ENCODE results near the gene STON2. TPM values are rescaled to one million over a fixed set of nuclear protein-coding genes. Genes with fewer than 3 reads are reported as not detected.

STON2 gene
- total RNA-seq, 1 donor from 2014 or later: 30.8 TPM

DNA sequence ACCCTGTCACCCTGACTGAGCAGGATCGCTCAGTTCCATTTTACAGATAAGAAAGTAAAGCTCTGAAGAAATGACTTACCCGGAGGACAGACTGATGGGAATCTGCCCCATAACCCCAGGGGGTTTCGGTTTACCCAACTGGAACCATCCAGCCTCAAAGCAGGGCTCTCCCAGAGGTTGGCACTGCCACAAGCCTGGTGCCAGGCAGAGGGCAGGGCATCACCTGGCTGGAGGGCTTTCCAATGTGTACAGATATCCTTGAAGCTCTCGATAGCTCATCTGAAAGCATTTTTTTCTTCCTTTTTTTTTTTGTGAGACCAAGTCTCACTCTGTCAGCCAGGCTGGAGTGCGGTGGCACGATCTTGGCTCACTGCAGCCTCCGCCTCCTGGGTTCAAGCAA is 33.2 kb downstream of the STON2 start:
- H3K27ac ChIP-seq (ENCODE audit: low read depth, low read length): no peak overlapping the region
- H3K4me1 ChIP-seq (ENCODE audit: control insufficient read depth in 3 of 3, insufficient read depth in 3 of 3, low read length in 3 of 3): peaks cover 0 to 8% (median 5%) of the 10 kb centered on the region in 3 donors
- no peak overlapping the region for H3K4me3 ChIP-seq (ENCODE audit: low read length in 3 of 3)
- no peaks in the 10 kb centered on the region for H3K27me3 ChIP-seq (ENCODE audit: control insufficient read depth in 3 of 3, insufficient read depth in 3 of 3, low read length in 3 of 3)
- H3K9me3 ChIP-seq (ENCODE audit: control insufficient read depth in 3 of 3, low read length in 3 of 3): no peaks in the 10 kb centered on the region
- peaks cover 0 to 2% (median 0%) of the 10 kb centered on the region in 3 donors for H3K36me3 ChIP-seq (ENCODE audit: control insufficient read depth in 3 of 3, insufficient read depth in 3 of 3, low read length in 3 of 3)
- no peak overlapping the region for H3K9ac ChIP-seq (ENCODE audit: low read depth in 1 of 3, low read length in 3 of 3)

DNA sequence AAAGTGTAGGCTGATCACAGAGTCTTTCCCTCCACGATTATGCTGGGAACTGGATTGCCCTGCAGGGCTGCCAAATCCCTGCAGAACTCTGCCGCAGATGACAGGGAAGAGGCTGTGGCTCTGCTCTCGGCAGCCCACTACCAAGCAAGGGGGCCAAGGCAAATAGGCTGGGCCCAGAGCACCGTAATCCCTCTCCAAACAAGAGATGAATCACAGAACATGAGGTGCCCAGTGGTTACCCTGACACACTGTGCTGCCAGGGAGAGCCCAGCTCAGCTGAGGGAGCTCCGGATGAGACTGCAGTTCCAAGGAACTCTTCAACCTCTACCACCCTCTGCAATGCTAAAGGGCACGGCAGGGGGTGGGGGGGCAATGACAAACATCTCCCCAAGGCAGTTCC is 33.9 kb downstream of the STON2 start:
- Histone ChIP-seq H3K4me3 (ENCODE audit: low read length in 3 of 3) (no peak overlapping the region), H3K9me3 (ENCODE audit: control insufficient read depth in 3 of 3, low read length in 3 of 3) (no peaks in the 10 kb centered on the region), H3K27ac (ENCODE audit: low read depth, low read length) (no peak overlapping the region), H3K9ac (ENCODE audit: low read depth in 1 of 3, low read length in 3 of 3) (no peak overlapping the region), H3K4me1 (ENCODE audit: control insufficient read depth in 3 of 3, insufficient read depth in 3 of 3, low read length in 3 of 3) (peaks cover 0 to 6% (median 5%) of the 10 kb centered on the region in 3 donors), H3K27me3 (ENCODE audit: control insufficient read depth in 3 of 3, insufficient read depth in 3 of 3, low read length in 3 of 3) (no peaks in the 10 kb centered on the region), H3K36me3 (ENCODE audit: control insufficient read depth in 3 of 3, insufficient read depth in 3 of 3, low read length in 3 of 3) (peaks cover 0 to 2% (median 0%) of the 10 kb centered on the region in 3 donors)

DNA sequence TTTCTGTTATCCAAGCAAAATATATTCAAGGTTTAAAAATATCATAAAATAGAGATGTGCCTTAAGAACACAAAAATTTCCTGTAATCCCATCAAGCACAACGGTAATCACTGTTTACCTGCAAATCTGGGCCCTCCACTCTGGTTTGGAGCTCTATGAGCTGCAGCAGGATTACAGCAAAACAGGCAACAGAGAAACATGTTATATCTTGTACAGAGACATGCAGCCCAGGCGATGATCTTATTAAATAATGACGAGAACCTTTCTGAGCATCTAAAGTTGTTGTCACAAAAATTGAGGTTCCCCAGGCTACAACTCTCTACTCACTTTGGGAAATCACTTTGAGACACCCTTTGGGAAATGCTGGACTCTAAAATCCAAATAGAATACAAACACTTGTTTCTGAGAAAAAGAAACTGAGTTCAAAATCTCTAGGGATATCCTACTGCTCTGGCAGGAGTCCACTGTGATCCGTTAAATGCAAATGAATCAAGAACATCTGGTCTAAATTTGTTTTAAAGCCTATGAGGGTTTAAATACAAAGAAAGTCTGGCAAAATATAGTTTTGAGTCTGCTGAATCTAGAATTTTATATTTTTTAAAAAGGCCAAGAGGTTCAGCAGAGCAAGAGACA is 36.3 kb downstream of the STON2 start:
- Histone ChIP-seq H3K9ac (ENCODE audit: low read depth in 1 of 3, low read length in 3 of 3) (peak overlapping the region in 1 of 3 donors; percentile 27), H3K27ac (ENCODE audit: low read depth, low read length) (no peak overlapping the region), H3K27me3 (ENCODE audit: control insufficient read depth in 3 of 3, insufficient read depth in 3 of 3, low read length in 3 of 3) (no peaks in the 10 kb centered on the region), H3K36me3 (ENCODE audit: control insufficient read depth in 3 of 3, insufficient read depth in 3 of 3, low read length in 3 of 3) (peaks cover 0 to 2% (median 0%) of the 10 kb centered on the region in 3 donors), H3K4me3 (ENCODE audit: low read length in 3 of 3) (peak overlapping the region in 1 of 3 donors; percentile 48), H3K4me1 (ENCODE audit: control insufficient read depth in 3 of 3, insufficient read depth in 3 of 3, low read length in 3 of 3) (peaks cover 0 to 6% (median 3%) of the 10 kb centered on the region in 3 donors), H3K9me3 (ENCODE audit: control insufficient read depth in 3 of 3, low read length in 3 of 3) (no peaks in the 10 kb centered on the region)

DNA sequence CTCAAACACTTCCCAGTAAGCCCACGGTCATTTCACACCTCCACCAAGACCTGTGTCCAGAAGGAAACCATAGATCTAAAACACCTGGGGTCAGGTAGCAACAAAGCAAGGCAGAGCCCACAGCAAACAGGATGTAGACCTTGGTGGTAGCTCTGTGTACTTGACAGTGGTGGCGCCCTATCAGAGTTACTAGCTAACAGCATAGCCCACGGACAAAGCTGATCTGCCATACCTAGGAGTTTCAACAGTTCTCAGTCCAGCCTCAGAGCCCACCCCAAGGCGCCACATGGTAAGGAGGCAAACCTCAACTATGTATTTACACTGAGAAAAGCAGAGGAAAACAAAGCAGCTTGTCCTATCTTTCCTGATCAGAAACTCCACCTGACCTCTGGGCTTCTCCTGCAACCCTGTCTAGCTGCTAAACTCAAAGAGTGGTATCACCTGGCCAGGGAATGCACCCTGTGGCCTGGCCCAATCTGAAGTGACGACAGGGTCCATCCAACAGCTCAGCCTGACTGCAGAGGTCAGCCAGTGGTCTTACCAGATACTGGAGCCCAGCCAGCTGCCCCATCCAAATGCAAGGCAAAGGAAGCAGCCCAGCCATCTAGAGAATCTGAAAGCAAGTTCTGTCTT is 46.3 kb downstream of the STON2 start:
- H3K4me3 ChIP-seq (ENCODE audit: low read length in 3 of 3): no peak overlapping the region
- no peaks in the 10 kb centered on the region for H3K36me3 ChIP-seq (ENCODE audit: control insufficient read depth in 3 of 3, insufficient read depth in 3 of 3, low read length in 3 of 3)
- no peaks in the 10 kb centered on the region for H3K9me3 ChIP-seq (ENCODE audit: control insufficient read depth in 3 of 3, low read length in 3 of 3)
- H3K9ac ChIP-seq (ENCODE audit: low read depth in 1 of 3, low read length in 3 of 3): no peak overlapping the region
- no peaks in the 10 kb centered on the region for H3K27me3 ChIP-seq (ENCODE audit: control insufficient read depth in 3 of 3, insufficient read depth in 3 of 3, low read length in 3 of 3)
- no peak overlapping the region for H3K27ac ChIP-seq (ENCODE audit: low read depth, low read length)
- no peaks in the 10 kb centered on the region for H3K4me1 ChIP-seq (ENCODE audit: control insufficient read depth in 3 of 3, insufficient read depth in 3 of 3, low read length in 3 of 3)

DNA sequence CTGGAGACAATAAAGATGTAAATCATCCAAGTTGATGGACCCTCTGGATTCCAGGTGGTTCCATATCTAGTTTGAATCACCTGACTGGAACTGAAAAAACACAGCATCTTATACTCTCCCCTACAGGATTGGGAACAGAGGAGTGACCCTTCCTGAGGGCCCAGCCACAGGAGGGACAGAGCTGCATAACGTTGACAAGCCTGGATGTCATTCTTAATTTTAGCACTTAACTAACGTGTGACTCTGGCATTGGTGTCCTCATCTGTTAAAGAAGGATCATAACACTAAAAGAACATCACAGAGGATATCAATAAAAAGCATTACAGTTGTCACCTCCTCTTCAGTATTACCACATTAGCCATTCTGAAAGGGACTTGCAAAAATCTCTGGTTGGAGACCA is 47.7 kb downstream of the STON2 start:
- Histone ChIP-seq H3K9ac (ENCODE audit: low read depth in 1 of 3, low read length in 3 of 3) (no peak overlapping the region), H3K4me1 (ENCODE audit: control insufficient read depth in 3 of 3, insufficient read depth in 3 of 3, low read length in 3 of 3) (no peaks in the 10 kb centered on the region), H3K36me3 (ENCODE audit: control insufficient read depth in 3 of 3, insufficient read depth in 3 of 3, low read length in 3 of 3) (no peaks in the 10 kb centered on the region)

DNA sequence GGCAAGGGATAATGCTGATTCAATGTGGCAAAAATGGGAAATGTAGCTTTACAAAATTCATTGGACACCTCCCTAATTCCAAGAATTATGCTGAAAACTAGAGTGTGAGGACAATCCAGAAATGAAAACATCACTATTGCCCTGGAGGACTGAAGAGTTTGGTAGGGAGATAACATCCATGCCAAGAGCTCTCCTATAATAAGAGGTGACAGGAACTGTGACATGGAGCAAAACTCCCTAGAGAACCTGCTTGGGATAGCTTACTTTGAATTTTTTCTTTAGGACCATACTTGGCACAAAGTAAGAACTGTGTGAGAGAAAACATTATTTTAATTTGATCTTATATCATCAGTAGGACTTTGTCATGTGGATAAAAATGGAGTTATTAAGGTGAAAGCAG is 48.9 kb downstream of the STON2 start:
- no peaks in the 10 kb centered on the region for H3K4me1 ChIP-seq (ENCODE audit: control insufficient read depth in 3 of 3, insufficient read depth in 3 of 3, low read length in 3 of 3)
- no peaks in the 10 kb centered on the region for H3K27me3 ChIP-seq (ENCODE audit: control insufficient read depth in 3 of 3, insufficient read depth in 3 of 3, low read length in 3 of 3)
- H3K9ac ChIP-seq (ENCODE audit: low read depth in 1 of 3, low read length in 3 of 3): no peak overlapping the region
- no peak overlapping the region for H3K27ac ChIP-seq (ENCODE audit: low read depth, low read length)
- no peaks in the 10 kb centered on the region for H3K36me3 ChIP-seq (ENCODE audit: control insufficient read depth in 3 of 3, insufficient read depth in 3 of 3, low read length in 3 of 3)
- no peaks in the 10 kb centered on the region for H3K9me3 ChIP-seq (ENCODE audit: control insufficient read depth in 3 of 3, low read length in 3 of 3)
- no peak overlapping the region for H3K4me3 ChIP-seq (ENCODE audit: low read length in 3 of 3)

More for the DNA sequence above, 47.7 kb downstream of the STON2 start:
- no peaks in the 10 kb centered on the region for H3K9me3 ChIP-seq (ENCODE audit: control insufficient read depth in 3 of 3, low read length in 3 of 3)
- H3K27me3 ChIP-seq (ENCODE audit: control insufficient read depth in 3 of 3, insufficient read depth in 3 of 3, low read length in 3 of 3): no peaks in the 10 kb centered on the region
- H3K27ac ChIP-seq (ENCODE audit: low read depth, low read length): no peak overlapping the region
- H3K4me3 ChIP-seq (ENCODE audit: low read length in 3 of 3): no peak overlapping the region

DNA sequence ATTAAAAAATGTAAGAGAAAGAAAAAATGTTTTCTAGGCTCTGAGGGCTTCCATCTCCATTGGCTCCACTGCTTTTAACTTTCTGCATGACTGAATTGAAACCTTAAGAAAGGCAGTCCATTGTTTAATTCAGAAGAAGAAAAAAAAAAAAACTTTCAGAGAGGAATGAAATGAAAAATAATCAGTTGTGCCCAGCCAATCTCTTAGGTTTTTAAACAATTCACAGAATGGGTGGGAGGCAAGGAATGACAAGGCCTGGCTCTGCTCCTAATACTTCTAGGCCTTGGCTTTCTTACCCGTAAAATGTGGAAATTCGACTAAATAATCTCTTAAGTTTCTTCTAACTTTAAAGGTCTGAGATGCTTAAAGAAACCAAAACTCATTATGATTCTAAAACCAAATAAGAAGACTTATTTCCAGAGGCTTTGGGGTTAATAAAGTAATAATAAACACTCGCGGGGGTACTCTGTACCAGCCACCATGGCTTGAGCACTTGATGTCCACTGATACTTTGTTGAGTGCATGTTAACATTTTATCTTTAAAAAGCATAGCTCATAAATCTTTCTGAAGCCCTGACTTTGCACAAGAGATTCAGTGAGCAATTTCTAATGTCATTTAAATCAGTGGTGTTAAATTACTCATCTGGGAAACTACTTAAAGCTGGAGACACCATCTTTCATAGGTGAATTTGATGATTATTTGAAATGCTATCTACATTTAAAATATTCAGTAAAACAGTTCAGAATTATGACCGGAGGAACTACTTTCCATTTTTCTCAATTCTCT is 49.6 kb downstream of the STON2 start:
- H3K9ac ChIP-seq (ENCODE audit: low read depth in 1 of 3, low read length in 3 of 3): no peak overlapping the region
- no peak overlapping the region for H3K27ac ChIP-seq (ENCODE audit: low read depth, low read length)
- no peaks in the 10 kb centered on the region for H3K9me3 ChIP-seq (ENCODE audit: control insufficient read depth in 3 of 3, low read length in 3 of 3)
- no peaks in the 10 kb centered on the region for H3K27me3 ChIP-seq (ENCODE audit: control insufficient read depth in 3 of 3, insufficient read depth in 3 of 3, low read length in 3 of 3)
- H3K4me3 ChIP-seq (ENCODE audit: low read length in 3 of 3): no peak overlapping the region
- no peaks in the 10 kb centered on the region for H3K4me1 ChIP-seq (ENCODE audit: control insufficient read depth in 3 of 3, insufficient read depth in 3 of 3, low read length in 3 of 3)
- no peaks in the 10 kb centered on the region for H3K36me3 ChIP-seq (ENCODE audit: control insufficient read depth in 3 of 3, insufficient read depth in 3 of 3, low read length in 3 of 3)

DNA sequence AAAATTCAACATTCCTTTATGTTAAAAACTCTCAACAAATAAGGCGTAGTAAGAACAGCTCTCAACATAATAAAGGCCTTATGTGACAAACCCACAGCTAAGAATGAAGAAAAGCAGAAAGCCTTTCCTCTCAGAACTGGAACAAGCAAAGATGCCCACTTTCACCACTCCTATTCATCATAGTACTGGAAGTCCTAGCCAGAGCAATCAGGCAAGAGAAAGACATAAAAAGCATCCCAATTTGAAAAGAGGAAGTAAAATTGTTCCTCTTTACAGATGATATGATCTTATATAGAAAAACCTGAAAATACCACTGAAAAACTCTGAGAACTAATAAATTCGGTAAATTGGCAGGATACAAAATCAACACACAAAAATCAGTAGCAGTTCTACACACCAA is 52.1 kb downstream of the STON2 start:
- Histone ChIP-seq H3K9me3 (ENCODE audit: control insufficient read depth in 3 of 3, low read length in 3 of 3) (no peaks in the 10 kb centered on the region), H3K27ac (ENCODE audit: low read depth, low read length) (no peak overlapping the region), H3K27me3 (ENCODE audit: control insufficient read depth in 3 of 3, insufficient read depth in 3 of 3, low read length in 3 of 3) (no peaks in the 10 kb centered on the region), H3K9ac (ENCODE audit: low read depth in 1 of 3, low read length in 3 of 3) (no peak overlapping the region), H3K36me3 (ENCODE audit: control insufficient read depth in 3 of 3, insufficient read depth in 3 of 3, low read length in 3 of 3) (no peaks in the 10 kb centered on the region), H3K4me3 (ENCODE audit: low read length in 3 of 3) (no peak overlapping the region), H3K4me1 (ENCODE audit: control insufficient read depth in 3 of 3, insufficient read depth in 3 of 3, low read length in 3 of 3) (peaks cover 0 to 7% (median 3%) of the 10 kb centered on the region in 3 donors)

DNA sequence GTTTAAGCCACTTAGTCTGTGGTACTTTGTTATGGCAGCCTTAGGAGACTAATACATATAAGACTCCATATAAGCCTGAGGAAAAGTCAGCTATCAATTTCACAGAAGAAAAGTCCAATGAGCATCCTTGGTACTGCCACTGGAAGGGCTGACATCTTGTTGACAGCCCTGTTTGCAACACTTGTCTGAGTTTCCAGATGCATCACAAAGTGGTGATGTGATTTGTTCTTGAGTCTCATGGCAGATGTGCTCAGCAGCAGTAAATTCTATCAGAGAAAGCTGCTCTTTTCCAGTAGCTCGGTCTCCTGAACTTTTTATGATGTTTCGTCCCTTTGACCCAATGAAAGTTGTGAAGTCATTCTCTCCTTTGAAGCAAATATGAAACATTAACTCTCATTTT is 54.3 kb downstream of the STON2 start:
- no peaks in the 10 kb centered on the region for H3K27me3 ChIP-seq (ENCODE audit: control insufficient read depth in 3 of 3, insufficient read depth in 3 of 3, low read length in 3 of 3)
- H3K4me1 ChIP-seq (ENCODE audit: control insufficient read depth in 3 of 3, insufficient read depth in 3 of 3, low read length in 3 of 3): peaks cover 6 to 15% (median 8%) of the 10 kb centered on the region in 3 donors
- H3K36me3 ChIP-seq (ENCODE audit: control insufficient read depth in 3 of 3, insufficient read depth in 3 of 3, low read length in 3 of 3): no peaks in the 10 kb centered on the region
- H3K4me3 ChIP-seq (ENCODE audit: low read length in 3 of 3): no peak overlapping the region
- H3K9me3 ChIP-seq (ENCODE audit: control insufficient read depth in 3 of 3, low read length in 3 of 3): no peaks in the 10 kb centered on the region
- H3K27ac ChIP-seq (ENCODE audit: low read depth, low read length): no peak overlapping the region
- no peak overlapping the region for H3K9ac ChIP-seq (ENCODE audit: low read depth in 1 of 3, low read length in 3 of 3)
